ENCODE measurements around the gene EDRF1.

- TF ChIP-seq JUNB (IDR thresholded peaks at IDR 0.05; ENCODE audit: unreplicated experiment) (no peak), POLR2AphosphoS5 (IDR thresholded peaks at IDR 0.05; ENCODE audit: low read depth) (no peak), CTCF (conservative IDR thresholded peaks at IDR 0.05; ENCODE audit: low read depth in 2 of 2) (no peak)
Measured at GRCh38 chr10:125761961-125762360, 42.5 kb downstream of the EDRF1 start.

Measured in GM23338 (cell line).